Fibroblast of villous mesenchyme (primary cell): ENCODE measurements around the gene P3H1. TPM values are rescaled to one million over a fixed set of nuclear protein-coding genes. Genes with fewer than 3 reads are reported as not detected.
"Not testable (repeated sequence)": the region's sequence is repeated elsewhere in the genome, so short reads cannot be mapped to it uniquely, and the experiment has no call there.

ENCODE experiments used
- DNase-seq: peaks from one replicate; pipeline ENCODE4 v3.0.0-alpha.2; 2010; ENCODE audit warnings: low read depth
- H3K4me3 ChIP-seq: 2 replicates; pipeline ENCODE4 v1.5.1; 2011; ENCODE audit warnings: low read depth, mild to moderate bottlenecking, low read length
- CTCF ChIP-seq: IDR thresholded peaks from 2 replicates; pipeline ENCODE4 v1.5.1; 2012; ENCODE audit warnings: low read depth, mild to moderate bottlenecking, low read length; ENCODE audit not compliant: insufficient read depth
- total RNA-seq: library from RNA; depleted of rRNA; stranded (reverse); fragments of >200 nt; gene quantifications from 2 replicates; pipeline ENCODE4 v1.2.3, GENCODE V29; 2012

Gene P3H1
- total RNA-seq: 188 and 212 TPM in 2 replicates

GRCh38 chr1:42766741-42767509, at the start of gene P3H1, which contains the start of gene C1orf50:
P3H1 (minus strand) TSS chr1:42767028; CDS start chr1:42766971, 57 bp downstream.
C1orf50 (plus strand) TSS chr1:42767249; CDS start chr1:42767312, 63 bp downstream.
- peak; percentile 99 for DNase-seq
- TF ChIP-seq CTCF: no peak
- H3K4me3 ChIP-seq: peak within 1 kb of the TSS; percentile 100

DNA sequence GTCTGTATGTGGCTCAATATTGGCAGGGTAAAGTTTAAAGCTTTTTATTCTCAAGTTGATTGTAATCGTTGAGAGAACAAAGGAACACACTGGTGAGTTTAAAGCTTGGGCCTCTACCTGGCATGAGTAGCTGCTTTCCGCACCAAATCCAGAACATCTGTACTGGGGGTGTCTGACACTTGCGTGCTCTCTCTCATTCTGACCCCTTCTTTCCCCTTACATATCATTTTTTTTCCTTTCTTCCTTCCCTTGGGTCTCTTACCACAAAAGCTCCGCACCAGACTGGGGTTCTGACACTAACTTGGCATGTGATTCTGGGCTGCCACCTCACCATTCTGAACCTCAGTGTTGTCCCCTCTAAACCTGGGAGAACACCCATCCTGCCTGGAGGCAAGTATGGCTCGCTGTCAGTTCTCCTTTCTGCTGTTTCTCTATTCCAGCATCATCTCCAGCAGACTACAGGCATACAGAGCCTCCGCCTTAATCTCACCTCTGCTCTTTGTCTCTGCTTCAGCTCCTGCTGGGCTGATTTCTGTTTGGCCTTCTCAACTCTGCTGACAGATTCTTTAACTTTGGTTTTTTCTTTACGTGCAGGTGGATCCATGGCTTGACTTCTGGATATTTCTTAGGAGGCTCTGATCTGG, 49.2 kb upstream of the P3H1 start:
- peak overlapping the region; percentile 77 for H3K4me3 ChIP-seq
- DNase-seq: no peak
- TF ChIP-seq CTCF: no peak

GRCh38 chr1:42814815-42815214, 48.0 kb upstream of the P3H1 start:
- DNase-seq: not testable (repeated sequence)

DNA sequence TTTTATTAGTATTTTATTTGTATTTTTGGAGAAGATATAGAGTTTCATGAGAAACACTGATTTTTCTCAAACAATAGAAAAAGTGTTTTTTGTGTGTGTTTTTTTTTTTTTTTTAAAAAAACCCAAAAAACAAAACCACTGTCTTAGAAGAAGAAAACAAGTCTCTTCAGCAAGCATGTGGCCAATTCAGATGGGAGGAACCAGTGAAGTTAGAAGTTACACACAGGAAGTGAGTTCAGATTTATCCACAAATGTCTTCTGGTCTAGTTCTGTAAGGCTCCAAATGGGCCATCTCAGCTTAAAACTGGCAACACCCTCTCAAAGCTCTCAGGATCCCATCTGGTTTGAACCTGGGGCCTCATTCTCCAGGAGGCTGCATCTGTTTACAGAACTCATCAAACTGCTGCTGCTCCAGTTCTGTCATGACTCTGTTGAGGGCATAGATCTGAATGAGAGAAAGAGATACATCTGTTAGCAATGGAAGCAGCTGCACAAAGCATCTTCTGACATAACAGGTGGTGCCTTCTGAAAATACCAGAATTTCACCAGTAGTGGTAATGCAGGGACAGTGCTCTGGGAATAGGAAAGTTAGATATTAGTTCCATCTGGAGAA, 40.3 kb upstream of the P3H1 start:
- DNase-seq: no peak
- no peak for TF ChIP-seq CTCF
- H3K4me3 ChIP-seq: no peak overlapping the region

More at GRCh38 chr1:42814815-42815214, 48.0 kb upstream of the P3H1 start:
- H3K4me3 ChIP-seq: not testable (repeated sequence)

DNA sequence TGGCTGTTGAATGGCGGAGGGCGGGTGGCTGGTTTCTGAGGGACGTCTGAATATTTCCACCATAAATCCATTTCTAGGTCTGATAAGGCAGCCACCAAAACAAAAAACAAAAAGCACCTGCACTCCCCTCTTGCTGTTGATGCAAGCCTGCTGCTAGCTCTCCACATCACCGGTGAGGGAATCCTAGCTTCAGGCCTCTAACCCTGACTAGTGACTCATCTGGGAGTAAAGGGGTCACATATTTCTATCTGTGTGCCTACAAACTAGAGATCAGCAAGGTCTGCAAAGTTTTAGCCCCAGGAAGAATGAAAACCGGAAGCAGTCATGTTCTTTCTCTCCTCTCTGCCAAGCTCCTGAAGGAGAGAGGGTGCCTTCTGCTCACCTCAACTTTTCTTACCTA, 39.8 kb upstream of the P3H1 start:
- no peak for DNase-seq
- no peak for TF ChIP-seq CTCF
- no peak overlapping the region for H3K4me3 ChIP-seq

DNA sequence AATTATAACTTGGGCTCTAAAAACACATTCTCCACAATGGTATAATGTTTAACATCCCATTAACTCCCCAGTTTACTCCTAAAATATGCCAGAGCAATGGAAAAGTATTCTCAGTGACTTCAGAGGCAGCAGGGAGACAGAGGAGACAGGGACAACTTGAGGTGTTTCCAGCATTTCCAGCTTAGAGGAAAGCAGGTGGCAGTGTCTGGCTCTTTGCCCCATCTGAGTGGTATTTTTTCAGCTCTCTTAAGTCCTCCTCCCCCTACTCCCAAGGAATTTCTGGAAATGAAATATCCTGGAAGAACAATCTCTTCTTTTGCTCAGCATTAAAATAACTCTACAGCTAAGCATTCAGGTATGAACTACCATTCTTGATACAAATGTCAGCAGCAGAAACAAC, 39.3 kb upstream of the P3H1 start:
- TF ChIP-seq CTCF: no peak
- DNase-seq: no peak
- no peak overlapping the region for H3K4me3 ChIP-seq

- DNase-seq: no peak
- no peak overlapping the region for H3K4me3 ChIP-seq
- no peak for TF ChIP-seq CTCF
These were observed 35.1 kb upstream of the P3H1 start for GRCh38 chr1:42801832-42802473.
